B cell (primary cell): ENCODE measurements around the gene LRRC4C. TPM values are rescaled to one million over a fixed set of nuclear protein-coding genes. Genes with fewer than 3 reads are reported as not detected.

Experiments
- ATAC-seq: fragments of 200-7000 bp; cut with Tn5 transposase; one replicate; pipeline ENCODE4 v1.10.0; 2021; ENCODE audit warnings: low read depth, mild to moderate bottlenecking, moderate number of reproducible peaks, moderate library complexity
- CTCF ChIA-PET: fragments of 350-600 bp; sonication (Branson Sonifier 250); formaldehyde crosslinking; loops from one replicate; lab custom pipeline; 2021; ENCODE audit warnings: antibody characterized with exemption, inconsistent platforms; lab: Charles Lee
- POLR2A ChIA-PET: fragments of 350-600 bp; sonication (Branson Sonifier 250); formaldehyde crosslinking; loops from one replicate; lab custom pipeline; 2021; ENCODE audit warnings: antibody characterized with exemption; lab: Charles Lee
- DNase-seq: peaks from one replicate; pipeline ENCODE4 v3.0.0; 2013
- H2AFZ ChIP-seq: 2 replicates; pipeline ENCODE4 v1.6.1; 2012; ENCODE audit warnings: mild to moderate bottlenecking, low read depth, low read length; ENCODE audit not compliant: insufficient read depth, poor library complexity, severe bottlenecking
- H3K27ac ChIP-seq, 2 donors: 1 replicate in 1 of 2; 2 replicates in 1 of 2; pipeline ENCODE4 v1.5.1; 2012 to 2013; ENCODE audit warnings: low read length in 2 of 2, mild to moderate bottlenecking in 2 of 2, moderate library complexity in 1 of 2
- H3K27me3 ChIP-seq, 4 experiments: fragments of 200-600 bp in 1 of 4; sonication (generic) in 1 of 4; replicated peaks in 1 of 4; 1 replicate in 2 of 4; 2 replicates in 2 of 4; pipeline versions ENCODE4 v1.6.1 to v1.7.0; 2013 to 2016; ENCODE audit warnings: low read length in 3 of 4, mild to moderate bottlenecking in 2 of 4, mixed read lengths in 1 of 4, moderate library complexity in 1 of 4; ENCODE audit not compliant: insufficient read depth in 4 of 4, control insufficient read depth in 3 of 4; ENCODE audit errors: control extremely low read depth in 1 of 4
- H3K36me3 ChIP-seq, 2 experiments: replicated peaks in 1 of 2; 1 replicate in 1 of 2; 2 replicates in 1 of 2; pipeline versions ENCODE4 v1.6.1 to v1.7.1; 2013; ENCODE audit warnings: low read length in 1 of 2; ENCODE audit not compliant: insufficient read depth in 2 of 2, control insufficient read depth in 1 of 2; ENCODE audit errors: control extremely low read depth in 1 of 2, extremely low read depth in 1 of 2
- H3K4me1 ChIP-seq, 2 donors: fragments of 200-600 bp in 1 of 2; sonication (generic) in 1 of 2; 1 replicate in 1 of 2; 2 replicates in 1 of 2; pipeline versions ENCODE4 v1.5.1 to v1.6.1; 2013 to 2017; ENCODE audit warnings: low read length in 2 of 2; ENCODE audit not compliant: control insufficient read depth in 2 of 2, insufficient read depth in 2 of 2
- H3K4me2 ChIP-seq: replicated peaks from 2 replicates; pipeline ENCODE3; 2012; ENCODE audit warnings: mild to moderate bottlenecking, low read depth, low read length; ENCODE audit not compliant: poor library complexity, severe bottlenecking
- H3K4me3 ChIP-seq, 5 experiments: fragments of 200-600 bp in 1 of 5; sonication (generic) in 1 of 5; 1 replicate in 3 of 5; 2 replicates in 2 of 5; pipeline versions ENCODE4 v1.5.1 to v1.7.0; 2011 to 2016; ENCODE audit warnings: low read length in 4 of 5, mild to moderate bottlenecking in 4 of 5, low read depth in 2 of 5, control low read depth in 1 of 5, moderate library complexity in 1 of 5; ENCODE audit not compliant: insufficient read depth in 1 of 5; ENCODE audit errors: control extremely low read depth in 1 of 5, extremely low read depth in 1 of 5
- H3K79me2 ChIP-seq: fragments of 200-600 bp; sonication (generic); one replicate; pipeline ENCODE4 v1.6.0; 2016; ENCODE audit warnings: low read length; ENCODE audit not compliant: control insufficient read depth, insufficient read depth
- H3K9ac ChIP-seq: fragments of 200-600 bp; sonication (generic); 2 replicates; pipeline ENCODE4 v1.6.1; 2017; ENCODE audit warnings: mild to moderate bottlenecking, low read length, moderate library complexity
- H3K9me3 ChIP-seq, 3 donors: one replicate each; pipeline versions ENCODE4 v1.6.1 to v1.7.1; 2013; ENCODE audit warnings: low read length in 2 of 3; ENCODE audit not compliant: control insufficient read depth in 2 of 3, insufficient read depth in 1 of 3; ENCODE audit errors: control extremely low read depth in 1 of 3
- H4K20me1 ChIP-seq: 2 replicates; pipeline ENCODE4 v1.6.0; 2012; ENCODE audit warnings: mild to moderate bottlenecking, low read length; ENCODE audit not compliant: insufficient read depth, control insufficient read depth, poor library complexity, severe bottlenecking
- H3K27ac Mint-ChIP-seq: one replicate; pipeline ENCODE4 v1.8.0; 2021; ENCODE audit warnings: mixed read lengths
- H3K27me3 Mint-ChIP-seq: one replicate; pipeline ENCODE4 v1.8.0; 2021; ENCODE audit warnings: mixed read lengths
- H3K4me1 Mint-ChIP-seq: one replicate; pipeline ENCODE4 v1.8.0; 2021; ENCODE audit warnings: mixed read lengths
- H3K4me3 Mint-ChIP-seq: one replicate; pipeline ENCODE4 v1.8.0; 2021; ENCODE audit warnings: mixed read lengths
- H3K9me3 Mint-ChIP-seq: one replicate; pipeline ENCODE4 v1.8.0; 2022; ENCODE audit warnings: mixed read lengths; ENCODE audit not compliant: insufficient read depth
- CTCF ChIP-seq: fragments of 200-600 bp; IDR thresholded peaks from one replicate; pipeline ENCODE4 v1.8.0; 2022; ENCODE audit warnings: antibody characterized with exemption, mild to moderate bottlenecking
- EZH2 ChIP-seq: IDR thresholded peaks from 2 replicates; pipeline ENCODE4 v1.6.1; 2012; ENCODE audit warnings: borderline replicate concordance, low read depth, mild to moderate bottlenecking, moderate library complexity, low read length; ENCODE audit not compliant: insufficient read depth, poor library complexity, severe bottlenecking
- WGBS: methylation state at CpG from one replicate; pipeline ENCODE4 v1.1.5; 2013; ENCODE audit warnings: missing lambda C conversion rate; ENCODE audit not compliant: insufficient coverage; 5-methylcytosine and 5-hydroxymethylcytosine counted together
- intact Hi-C: fragments of 100-400 bp; cut with micrococcal nuclease; formaldehyde crosslinking; loops from one replicate; pipeline ENCODE4 v1.10.0; 2022
- polyA plus RNA-seq: library from polyadenylated mRNA; depleted of rRNA; stranded (reverse); fragments of >200 nt; gene quantifications from 2 replicates; pipeline ENCODE4 v1.2.3, GENCODE V29; 2012
- total RNA-seq, 2 donors: library from RNA; stranded (reverse); fragments of 120-200 nt in 1 of 2; gene quantifications; 1 replicate in 1 of 2; 2 replicates in 1 of 2; pipeline versions ENCODE4 v1.2.3 to v1.2.4, GENCODE V29; 2013 to 2022

Gene LRRC4C
- total and polyA plus RNA-seq, 2 donors (not counting 1 experiment from before 2014, with no cell fraction given) = 0.57 TPM; not detected in 1

- Histone ChIP-seq H4K20me1 (no peaks in the 10 kb centered on the region), H3K9me3 (no peaks in the 10 kb centered on the region), H3K4me3 (no peak overlapping the region), H3K27ac (no peak overlapping the region), H3K27me3 (no peaks in the 10 kb centered on the region), H3K4me1 (no peaks in the 10 kb centered on the region), H3K9ac (no peak overlapping the region), H3K79me2 (no peaks in the 10 kb centered on the region), H3K36me3 (no peaks in the 10 kb centered on the region), H2AFZ (no peak overlapping the region), H3K4me2 (no peak overlapping the region)
- Mint-ChIP-seq H3K9me3 (no peaks in the 10 kb centered on the region), H3K4me3 (no peak overlapping the region), H3K27ac (no peak overlapping the region), H3K27me3 (no peaks in the 10 kb centered on the region), H3K4me1 (no peaks in the 10 kb centered on the region)
- WGBS = 40% methylated on average over 1 of the region's 1 CpG
- ATAC-seq (no peak), DNase-seq (no peak)
- TF ChIP-seq EZH2 = no peak
- no peak for TF ChIP-seq CTCF
- POLR2A ChIA-PET = no interaction called here
- CTCF ChIA-PET = interaction anchor here (1.0 kb wide), 1 partner anchor 39 kb away, joined by 4 read pairs; no protein-coding TSS in a partner anchor
- intact Hi-C loops = no loop called here
Observed at GRCh38 chr11:41320653-41321052, 138.8 kb downstream of the LRRC4C start.

- Mint-ChIP-seq H3K27ac (no peak overlapping the region), H3K4me3 (no peak overlapping the region), H3K27me3 (no peaks in the 10 kb centered on the region), H3K4me1 (no peaks in the 10 kb centered on the region), H3K9me3 (no peaks in the 10 kb centered on the region)
- no peaks in the 10 kb centered on the region for H3K27me3 ChIP-seq
- CTCF ChIA-PET = interaction anchor here (1.0 kb wide), 1 partner anchor 40 kb away, joined by 4 read pairs; no protein-coding TSS in a partner anchor
- H3K4me2 ChIP-seq = no peak overlapping the region
- TF ChIP-seq CTCF (no peak), EZH2 (no peak)
- H4K20me1 ChIP-seq = no peaks in the 10 kb centered on the region
- no peaks in the 10 kb centered on the region for H3K4me1 ChIP-seq
- H3K36me3 ChIP-seq = no peaks in the 10 kb centered on the region
- DNase-seq (no peak), ATAC-seq (no peak)
- WGBS = no CpG with 5 or more reads among the region's 3 CpGs
- H2AFZ ChIP-seq = no peak overlapping the region
- intact Hi-C loops = no loop called here
- H3K9me3 ChIP-seq = no peaks in the 10 kb centered on the region
- no peak overlapping the region for H3K4me3 ChIP-seq
- no peak overlapping the region for H3K9ac ChIP-seq
- POLR2A ChIA-PET = no interaction called here
- no peak overlapping the region for H3K27ac ChIP-seq
- no peaks in the 10 kb centered on the region for H3K79me2 ChIP-seq
Observed at GRCh38 chr11:41320238-41320637, 139.2 kb downstream of the LRRC4C start.
